Panc1 (cell line): ENCODE results near the gene GTSE1. TPM values are rescaled to one million over a fixed set of nuclear protein-coding genes. Genes with fewer than 3 reads are reported as not detected.

Experiments used
- ATAC-seq: fragments of 200-7000 bp; cut with Tn5 transposase; 2 replicates; pipeline ENCODE4 v1.9.1; 2020; ENCODE audit warnings: mild to moderate bottlenecking, moderate library complexity
- BruUV-seq: library from RNA; stranded (reverse); fragments of 400-500 nt; replicated peaks from 2 replicates; lab custom pipeline; 2021; lab: Mats Ljungman, UMichigan
- CTCF ChIA-PET: fragments of 300-600 bp; sonication (Branson Sonifier 250); formaldehyde crosslinking; loops from one replicate; lab custom pipeline; 2022; ENCODE audit warnings: antibody characterized with exemption; lab: Charles Lee
- POLR2A ChIA-PET: fragments of 300-600 bp; sonication (Branson Sonifier 250); formaldehyde crosslinking; loops from one replicate; lab custom pipeline; 2022; ENCODE audit warnings: antibody characterized with exemption; lab: Charles Lee
- DNase-seq: peaks from one replicate; pipeline ENCODE4 v3.0.0-alpha.2; 2010; ENCODE audit warnings: low read depth, low spot score
- H3K27ac ChIP-seq: 2 replicates; pipeline ENCODE4 v1.5.1; 2011; ENCODE audit warnings: mild to moderate bottlenecking, low read length, inconsistent platforms
- H3K27me3 ChIP-seq: fragments of 200-500 bp; sonication (Bioruptor generic); 2 replicates; pipeline ENCODE4 v1.6.0; 2014; ENCODE audit warnings: low read length, inconsistent platforms; ENCODE audit not compliant: control insufficient read depth, insufficient read depth
- H3K36me3 ChIP-seq: fragments of 200-500 bp; sonication (Bioruptor generic); 2 replicates; pipeline ENCODE4 v1.5.1; 2014; ENCODE audit warnings: inconsistent platforms, mild to moderate bottlenecking, low read length, moderate library complexity; ENCODE audit not compliant: control insufficient read depth, insufficient read depth
- H3K4me1 ChIP-seq: 2 replicates; pipeline ENCODE4 v1.5.1; 2011; ENCODE audit warnings: inconsistent platforms, mild to moderate bottlenecking, low read length, moderate library complexity; ENCODE audit not compliant: control insufficient read depth, insufficient read depth
- H3K4me3 ChIP-seq, 2 experiments: 2 replicates each; pipeline ENCODE4 v1.5.1; 2011 to 2012; ENCODE audit warnings: low read depth in 2 of 2, low read length in 2 of 2, mild to moderate bottlenecking in 2 of 2, inconsistent platforms in 1 of 2, moderate library complexity in 1 of 2
- H3K9me3 ChIP-seq: fragments of 200-500 bp; sonication (Bioruptor generic); 2 replicates; pipeline ENCODE4 v1.5.1; 2014; ENCODE audit warnings: low read depth, mild to moderate bottlenecking, inconsistent platforms, low read length, moderate library complexity; ENCODE audit not compliant: control insufficient read depth, insufficient read depth
- CTCF ChIP-seq: fragments of 450-650 bp; IDR thresholded peaks from 2 replicates; pipeline ENCODE4 v1.5.1; 2017; ENCODE audit warnings: mild to moderate bottlenecking
- POLR2AphosphoS5 ChIP-seq: IDR thresholded peaks from 2 replicates; pipeline ENCODE4 v1.6.1; 2012; ENCODE audit warnings: mild to moderate bottlenecking, low read depth, low read length, moderate library complexity
- REST ChIP-seq, 2 experiments: IDR thresholded peaks; 2 replicates each; pipeline ENCODE4 v1.6.1; 2011 to 2012; ENCODE audit warnings: low read depth in 2 of 2, control low read depth in 1 of 2, low read length in 1 of 2, mild to moderate bottlenecking in 1 of 2, moderate library complexity in 1 of 2; ENCODE audit not compliant: insufficient read depth in 1 of 2
- SIN3A ChIP-seq: IDR thresholded peaks from 2 replicates; pipeline ENCODE4 v1.6.1; 2012; ENCODE audit warnings: low read depth, mild to moderate bottlenecking, low read length, moderate library complexity, borderline replicate concordance; ENCODE audit not compliant: insufficient read depth
- TCF7L2 ChIP-seq: IDR thresholded peaks from 2 replicates; pipeline ENCODE4 v1.6.1; 2011; ENCODE audit warnings: mild to moderate bottlenecking, low read depth, low read length, inconsistent platforms
- in situ Hi-C: cut with HindIII; loops from 2 replicates; pipeline ENCODE4 v1.10.0; 2016; ENCODE audit warnings: low sequenced_read_pairs, low pct_unique_long_range_greater_than_20kb
- intact Hi-C: fragments of 100-400 bp; cut with micrococcal nuclease; formaldehyde crosslinking; loops from one replicate; pipeline ENCODE4 v1.10.0; 2022; ENCODE audit not compliant: unreplicated experiment
- total RNA-seq: library from RNA; stranded (reverse); gene quantifications from one replicate; pipeline ENCODE4 v1.2.1, GENCODE V29; 2021; ENCODE audit not compliant: unreplicated experiment

GTSE1 gene
- total RNA-seq, 1 experiment from 2014 or later, result 36.2 TPM

GRCh38 chr22:46275455-46276122 lies 21.1 kb upstream of the GTSE1 start:
- BruUV-seq, result no TSS peak
- intact Hi-C loops (no loop called here), in situ Hi-C loops (no loop called here)
- ChIA-PET POLR2A (no interaction called here), CTCF (no interaction called here)
- no peak overlapping the region for H3K27ac ChIP-seq
- H3K36me3 ChIP-seq, result 0 out of 2 replicates have a peak, but pooled peaks cover 2% of the 10 kb centered on the region
- H3K4me3 ChIP-seq, result no peak overlapping the region
- no peaks in the 10 kb centered on the region for H3K27me3 ChIP-seq
- TF ChIP-seq CTCF (no peak), REST (IDR thresholded peaks at IDR 0.05; ENCODE audit: insufficient read depth in 1 of 2, low read depth in 2 of 2, low read length in 1 of 2) (no peak), TCF7L2 (no peak), SIN3A (no peak), POLR2AphosphoS5 (no peak)
- no peaks in the 10 kb centered on the region for H3K4me1 ChIP-seq
- DNase-seq (no peak), ATAC-seq (no peak)
- H3K9me3 ChIP-seq, result no peaks in the 10 kb centered on the region

- 0 out of 2 replicates have a peak, but pooled peaks cover 2% of the 10 kb centered on the region for H3K36me3 ChIP-seq
- H3K27ac ChIP-seq, result no peak overlapping the region
- ChIA-PET CTCF (no interaction called here), POLR2A (no interaction called here)
- H3K4me1 ChIP-seq, result no peaks in the 10 kb centered on the region
- H3K4me3 ChIP-seq, result no peak overlapping the region
- in situ Hi-C loops, result no loop called here
- no peaks in the 10 kb centered on the region for H3K9me3 ChIP-seq
- no peak for ATAC-seq
- no TSS peak for BruUV-seq
- no peaks in the 10 kb centered on the region for H3K27me3 ChIP-seq
- intact Hi-C loops, result no loop called here
- no peak for TF ChIP-seq TCF7L2
- DNase-seq, result no peak
Observed at GRCh38 chr22:46276563-46276962, 20.1 kb upstream of the GTSE1 start.
